GM19328 (cell line): ENCODE data around the gene SLC6A11.

Experiments
- ATAC-seq: cut with Tn5 transposase; IDR thresholded peaks from one replicate; pipeline ENCODE4 v1.9.1; 2021; ENCODE audit warnings: mild to moderate bottlenecking, moderate library complexity; ENCODE audit not compliant: unreplicated experiment

SLC6A11 gene

DNA sequence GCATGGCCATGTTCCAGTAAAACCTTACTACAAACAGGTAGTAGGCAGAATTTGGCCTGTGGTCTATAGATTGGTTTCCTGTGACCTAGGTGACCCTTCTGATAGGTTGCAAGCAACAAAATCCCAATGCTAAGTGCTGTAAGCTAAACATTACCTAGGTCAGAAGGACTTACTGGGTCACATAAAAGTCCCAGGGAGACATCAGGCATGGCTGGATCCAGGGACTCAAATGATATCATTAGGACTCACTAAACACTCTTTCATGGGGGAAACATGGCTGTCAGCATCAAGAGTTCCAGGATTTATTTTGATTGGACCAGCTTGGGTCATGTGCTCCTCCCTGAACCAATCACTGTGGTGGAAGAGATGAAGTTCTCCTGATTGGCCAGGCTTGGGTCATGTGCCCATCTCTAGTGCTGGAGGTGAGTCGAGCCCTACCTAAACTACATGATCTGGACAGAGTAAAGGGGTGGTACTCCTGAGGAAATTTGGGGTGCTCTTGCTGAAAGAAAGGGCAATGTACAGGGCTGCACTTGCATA, 159.7 kb downstream of the SLC6A11 start:
- no peak for ATAC-seq

GRCh38 chr3:10976770-10977169, 160.7 kb downstream of the SLC6A11 start:
- ATAC-seq: no peak

- ATAC-seq: no peak
Measured at GRCh38 chr3:10977892-10978510, 162.0 kb downstream of the SLC6A11 start.

- ATAC-seq: no peak
Measured at GRCh38 chr3:10978956-10979355, 162.9 kb downstream of the SLC6A11 start.

GRCh38 chr3:10980312-10980711, 164.3 kb downstream of the SLC6A11 start:
- ATAC-seq: no peak

- ATAC-seq: no peak
Measured at GRCh38 chr3:10981031-10981430, 165.0 kb downstream of the SLC6A11 start.

- ATAC-seq: no peak
Measured at GRCh38 chr3:10981961-10982360, 165.9 kb downstream of the SLC6A11 start.

DNA sequence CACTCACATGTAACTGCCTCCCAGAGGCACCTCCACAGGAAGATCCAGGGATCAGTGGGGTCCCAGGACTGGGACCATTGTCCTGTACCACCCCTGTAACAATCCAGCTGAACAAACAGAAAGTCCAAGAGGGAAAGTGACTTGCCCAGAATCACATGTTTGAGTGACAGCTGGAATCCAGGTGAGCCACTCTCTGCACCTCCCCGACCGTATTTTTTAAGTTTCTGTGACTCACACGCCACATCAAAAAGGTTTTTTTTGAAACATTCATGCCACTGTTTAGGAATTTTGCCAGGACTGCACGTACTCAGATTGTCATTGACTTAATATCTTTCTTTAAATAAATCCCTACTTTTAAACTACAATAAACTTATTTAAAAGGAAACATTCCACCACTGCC, 166.8 kb downstream of the SLC6A11 start:
- no peak for ATAC-seq

GRCh38 chr3:10983219-10983916, 167.3 kb downstream of the SLC6A11 start:
- ATAC-seq: no peak

DNA sequence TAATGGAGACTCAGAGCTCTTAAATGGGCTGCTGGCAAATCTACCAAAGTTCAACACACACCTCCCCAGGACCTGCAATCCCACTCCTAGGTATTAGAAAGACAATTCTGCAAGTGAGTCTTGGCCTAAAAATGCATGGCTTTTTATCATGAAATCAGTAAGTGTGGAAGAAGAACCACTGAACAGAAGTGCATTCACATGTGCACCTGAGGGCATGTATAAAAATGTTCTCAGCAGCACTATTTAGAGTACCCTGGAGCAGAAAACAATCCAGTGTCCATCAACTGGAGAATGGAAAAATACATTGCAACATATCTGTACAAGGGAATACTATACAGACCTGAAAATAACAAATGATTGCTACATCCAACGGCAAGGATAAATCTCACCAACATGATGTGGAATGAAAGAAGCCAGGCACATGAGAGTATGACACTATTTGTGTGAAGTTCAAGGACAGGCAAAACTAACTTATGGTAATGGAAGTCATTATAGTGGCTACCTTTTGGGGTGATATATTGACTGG, 168.4 kb downstream of the SLC6A11 start:
- ATAC-seq: no peak

GRCh38 chr3:10985181-10985580, 169.2 kb downstream of the SLC6A11 start:
- no peak for ATAC-seq

DNA sequence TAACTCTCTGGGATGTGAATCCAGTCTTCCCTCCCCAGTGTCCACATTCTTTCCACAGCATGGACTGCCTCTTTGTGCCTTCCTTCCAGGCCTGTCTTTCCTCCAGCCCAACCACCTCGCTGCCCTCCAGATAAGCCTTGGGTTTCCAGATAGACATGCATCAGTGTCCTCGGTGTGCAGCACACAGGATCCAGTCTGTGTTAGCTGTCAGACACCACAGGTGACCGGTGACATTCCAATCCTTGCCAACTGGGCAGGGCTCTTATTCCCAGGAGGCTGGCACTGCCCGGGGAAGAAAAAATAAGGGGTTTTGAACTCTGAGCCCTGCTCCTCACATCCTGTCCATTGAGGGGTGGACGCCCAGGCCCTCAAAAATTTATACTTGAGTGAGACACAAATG, 170.6 kb downstream of the SLC6A11 start:
- no peak for ATAC-seq

GRCh38 chr3:10988001-10988665, 172.1 kb downstream of the SLC6A11 start:
- no peak for ATAC-seq

GRCh38 chr3:10988991-10989484, 173.0 kb downstream of the SLC6A11 start:
- ATAC-seq: no peak
